NCI-H2227 (cell line): Measurements from ENCODE around the gene UNC79.

Experiments used
- DNase-seq: peaks from one replicate; lab custom pipeline; 2025; ENCODE audit not compliant: unreplicated experiment; lab: John Stamatoyannopoulos, UW

The UNC79 gene

DNA sequence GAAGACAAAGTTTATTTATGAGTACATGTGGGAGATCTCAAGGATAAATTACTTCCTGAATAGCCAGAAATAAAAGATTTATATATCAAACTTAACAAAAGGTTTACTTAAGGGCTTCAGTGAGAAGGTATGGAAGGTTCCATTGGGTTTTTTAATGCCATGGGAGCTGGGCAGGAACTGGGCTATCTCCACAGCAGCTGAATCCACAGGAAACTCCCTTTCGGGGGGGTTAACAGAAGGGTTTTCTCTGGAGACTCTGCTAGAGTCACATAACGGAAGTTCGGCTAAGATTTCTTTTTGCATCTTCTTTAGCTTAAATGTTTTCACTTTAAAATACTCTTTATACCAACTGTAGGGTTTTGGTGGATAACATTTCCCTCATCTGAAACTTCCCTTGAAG, 113.5 kb downstream of the UNC79 start:
- DNase-seq: no peak

DNA sequence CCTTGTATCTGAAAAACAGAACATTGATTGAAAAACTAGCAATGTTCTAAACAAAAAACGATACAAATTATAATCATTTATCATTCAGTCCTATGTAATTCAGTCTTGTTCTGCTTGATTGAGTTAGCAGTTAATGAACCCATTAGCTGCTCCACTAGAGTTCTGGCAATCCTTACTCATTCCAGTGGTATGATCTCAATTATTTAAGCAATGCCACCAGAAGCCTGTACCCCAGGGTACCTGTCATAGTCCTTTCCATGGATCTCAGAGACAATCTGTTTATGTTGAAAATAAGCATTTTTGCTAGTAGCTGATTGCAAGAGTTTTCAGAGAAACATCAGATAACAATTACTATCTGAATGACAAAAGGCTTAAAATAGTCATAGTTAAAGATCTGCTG, 115.9 kb downstream of the UNC79 start:
- no peak for DNase-seq

- DNase-seq: no peak
Measured at GRCh38 chr14:93548102-93548843, 117.5 kb downstream of the UNC79 start.

- DNase-seq: no peak
Measured at GRCh38 chr14:93549595-93549994, 118.9 kb downstream of the UNC79 start.

DNA sequence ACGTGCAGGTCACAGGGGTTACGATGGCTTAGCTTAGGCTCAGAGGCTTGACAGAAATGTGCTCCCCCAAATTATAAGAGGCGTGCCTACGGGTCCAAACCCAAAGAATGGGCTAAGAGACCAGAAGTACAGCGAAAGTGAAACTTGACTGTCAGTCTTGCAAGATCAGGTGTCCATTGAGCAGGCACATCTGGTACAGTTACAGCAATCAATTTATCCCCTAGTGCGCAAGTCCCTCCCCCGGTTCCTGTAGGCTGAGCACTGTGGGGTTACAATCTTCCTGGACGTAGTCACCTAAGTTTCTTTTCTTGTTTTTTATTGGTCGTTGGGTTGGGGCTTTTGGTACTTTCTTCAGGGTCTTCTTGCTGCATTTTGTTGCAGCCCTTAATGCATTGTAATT, 134.2 kb downstream of the UNC79 start:
- no peak for DNase-seq

GRCh38 chr14:93566065-93566693, 135.4 kb downstream of the UNC79 start:
- no peak for DNase-seq

DNA sequence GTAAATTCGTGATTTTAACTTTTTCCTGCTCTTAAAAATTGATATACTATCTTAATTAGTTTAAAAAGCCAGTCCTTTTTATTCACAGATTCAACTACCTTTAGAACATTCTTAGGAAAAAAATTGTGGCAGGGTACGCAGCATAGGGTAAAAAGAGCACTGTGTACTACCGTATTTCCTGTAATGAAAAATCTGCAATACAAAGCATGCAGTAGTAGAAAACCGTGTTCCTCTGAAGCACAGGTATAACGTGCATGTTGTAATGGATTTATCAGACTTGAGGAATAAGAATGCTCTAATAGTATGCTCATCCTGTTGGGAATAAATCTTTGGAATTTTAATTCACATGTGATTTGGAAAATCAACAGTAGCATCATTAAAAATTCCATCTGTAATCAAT, 140.5 kb downstream of the UNC79 start:
- no peak for DNase-seq

DNA sequence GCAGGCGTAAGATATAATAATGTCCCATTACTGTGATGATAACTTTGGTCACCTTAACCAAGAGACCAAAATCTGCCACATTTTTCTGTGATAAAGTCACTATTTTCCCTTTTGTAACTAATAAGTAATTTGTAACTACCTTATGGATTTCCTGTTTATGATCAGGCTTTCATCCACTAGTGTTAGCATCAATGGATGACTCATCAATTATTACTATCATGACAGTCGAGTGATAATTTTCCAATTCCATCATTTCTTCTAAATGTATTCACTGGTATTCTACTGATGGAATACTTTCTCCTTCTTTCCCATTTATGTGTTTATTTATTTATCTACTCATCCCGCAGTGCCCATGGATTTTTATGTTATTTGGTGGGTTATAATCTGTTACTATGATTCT, 148.4 kb downstream of the UNC79 start:
- DNase-seq: no peak

DNA sequence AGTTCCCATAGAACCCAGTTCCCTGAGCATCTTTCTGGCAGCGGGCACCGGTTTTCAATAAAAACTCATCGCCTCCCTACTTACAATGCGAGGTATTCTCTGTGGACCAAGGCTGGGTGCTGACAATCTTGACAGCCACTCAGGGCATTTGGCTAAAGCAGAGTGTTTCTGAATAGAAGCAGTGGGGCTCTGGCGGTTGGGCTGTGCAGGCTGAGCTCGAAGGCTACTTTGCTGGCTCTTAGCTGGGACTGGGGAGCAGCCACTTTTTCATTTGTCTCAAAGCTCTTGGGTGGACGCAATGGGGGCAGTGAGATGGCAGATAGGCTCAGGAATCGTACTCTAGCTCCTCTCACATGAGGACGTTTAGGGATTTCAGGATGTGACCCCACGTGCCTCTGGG, 151.8 kb downstream of the UNC79 start:
- no peak for DNase-seq

DNA sequence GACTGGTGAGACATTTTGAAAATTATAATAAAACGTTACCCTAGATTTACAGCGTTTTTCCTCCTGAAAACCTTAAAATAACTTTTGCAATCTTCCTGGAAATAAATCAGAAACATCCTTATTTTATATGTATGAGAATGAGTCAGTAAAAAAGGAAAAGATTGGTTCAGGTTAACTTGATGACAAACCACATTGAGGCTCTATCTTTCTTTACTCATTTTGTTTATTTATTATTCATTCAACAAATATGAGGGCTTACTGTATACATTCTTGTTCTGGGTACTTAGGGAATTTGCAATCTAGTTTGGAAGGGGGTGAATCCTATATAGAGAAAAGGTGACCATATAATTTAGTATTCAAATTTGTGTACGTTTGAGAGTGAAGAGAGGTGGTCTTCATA, 156.6 kb downstream of the UNC79 start:
- DNase-seq: no peak

DNA sequence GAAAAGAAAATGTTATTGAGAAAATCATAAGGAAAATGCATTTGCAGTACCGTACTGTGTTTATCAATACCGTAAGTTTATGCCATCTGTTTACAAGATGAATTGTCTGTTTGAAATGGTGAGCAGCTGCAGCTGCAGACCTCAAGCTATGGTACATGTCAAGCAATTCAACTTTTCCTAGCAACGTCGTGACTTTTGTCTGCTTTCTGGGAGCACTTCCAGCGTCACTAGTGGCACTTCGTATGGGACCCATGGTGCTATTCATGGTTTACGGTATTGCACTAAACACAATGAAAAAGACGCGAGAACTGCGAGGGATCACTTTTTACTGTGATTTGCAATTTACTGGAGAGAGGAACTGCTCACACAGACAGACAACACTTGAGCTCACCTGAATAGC, 160.8 kb downstream of the UNC79 start:
- DNase-seq: no peak

DNA sequence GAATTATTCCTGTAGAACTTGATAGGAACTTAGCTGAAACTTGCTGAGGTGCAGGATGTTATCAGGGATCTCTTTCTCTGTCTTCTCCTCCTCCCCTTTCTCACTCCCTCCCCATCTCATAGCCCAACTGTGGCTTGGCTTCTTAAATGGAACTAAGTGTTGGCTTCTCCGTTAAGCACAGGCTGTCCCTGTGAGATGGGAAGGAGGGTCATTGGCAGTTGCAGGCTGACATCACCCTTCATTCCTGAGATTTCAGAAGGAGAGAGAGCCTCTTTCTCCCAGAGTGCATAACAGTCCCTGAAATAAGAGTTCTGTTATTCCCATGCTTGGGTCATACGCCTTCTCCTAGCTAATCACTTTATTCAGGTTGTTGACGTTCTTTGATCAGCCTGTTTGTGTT, 162.0 kb downstream of the UNC79 start:
- DNase-seq: no peak

DNA sequence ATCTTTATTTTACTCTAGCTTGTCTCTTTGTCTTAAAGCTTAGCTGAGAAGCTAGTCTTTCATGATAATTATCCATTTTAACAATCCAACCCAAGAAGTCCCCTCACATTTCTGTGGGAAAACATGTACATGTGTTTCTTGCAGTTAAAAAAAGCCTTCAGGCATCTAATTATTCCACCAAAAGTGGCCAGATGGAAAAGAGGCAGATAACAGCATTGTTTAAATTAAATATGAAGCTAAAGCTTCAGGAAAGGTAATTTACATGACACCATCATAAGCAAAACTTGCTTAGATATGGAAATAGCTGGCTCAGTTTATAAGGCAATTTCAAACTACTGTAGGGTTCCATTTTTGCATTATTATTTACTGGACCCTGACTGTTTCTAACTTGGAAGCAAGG, 175.4 kb downstream of the UNC79 start:
- no peak for DNase-seq

DNA sequence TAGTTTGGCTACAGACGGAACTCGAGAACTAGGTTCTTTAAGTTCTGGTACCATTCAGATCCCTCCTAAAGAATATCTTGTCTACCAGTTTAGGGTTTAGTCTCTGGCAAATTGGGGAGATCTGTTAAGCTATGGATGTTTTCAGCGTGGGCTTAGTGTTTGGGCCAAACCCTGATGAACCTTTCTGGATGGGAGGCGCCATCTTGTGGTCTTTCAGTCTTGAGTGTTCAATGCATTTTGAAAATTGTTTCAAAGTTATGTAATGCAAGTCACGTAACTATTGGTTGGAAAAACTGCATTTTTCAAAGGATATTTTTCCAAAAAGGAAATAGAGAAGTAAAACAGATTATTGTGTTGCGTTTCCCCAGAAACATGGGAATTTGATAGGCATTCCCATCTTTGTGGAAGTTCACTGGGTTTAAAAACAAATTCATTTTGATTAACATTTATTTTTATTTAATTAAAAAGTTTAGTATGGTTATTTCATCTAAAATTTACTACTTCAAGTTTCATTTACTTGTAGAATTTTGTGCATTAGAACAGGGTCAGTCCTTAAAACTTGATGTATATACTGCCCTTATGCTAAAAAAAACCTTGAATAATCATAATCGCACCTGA, 188.5 kb downstream of the UNC79 start:
- DNase-seq: peak; percentile 47

DNA sequence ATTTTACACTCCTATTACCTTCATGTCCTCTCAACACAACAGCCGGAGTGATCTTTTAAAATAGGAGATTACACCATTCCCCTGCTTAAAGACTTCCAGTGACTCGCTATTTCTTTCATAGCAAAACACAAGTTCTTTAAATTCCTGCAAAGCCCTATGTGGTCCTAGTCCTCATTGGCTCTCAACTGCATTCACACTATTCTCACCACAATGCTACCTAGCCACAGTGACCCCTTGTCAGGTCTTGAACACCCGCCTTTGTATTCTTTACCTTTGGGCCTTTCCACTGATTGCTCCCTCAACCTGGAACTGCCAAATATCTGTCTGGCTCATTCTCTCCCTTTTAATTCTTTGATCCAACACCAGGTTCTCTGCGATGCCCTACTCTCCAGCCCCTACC, 197.3 kb downstream of the UNC79 start:
- DNase-seq: no peak

DNA sequence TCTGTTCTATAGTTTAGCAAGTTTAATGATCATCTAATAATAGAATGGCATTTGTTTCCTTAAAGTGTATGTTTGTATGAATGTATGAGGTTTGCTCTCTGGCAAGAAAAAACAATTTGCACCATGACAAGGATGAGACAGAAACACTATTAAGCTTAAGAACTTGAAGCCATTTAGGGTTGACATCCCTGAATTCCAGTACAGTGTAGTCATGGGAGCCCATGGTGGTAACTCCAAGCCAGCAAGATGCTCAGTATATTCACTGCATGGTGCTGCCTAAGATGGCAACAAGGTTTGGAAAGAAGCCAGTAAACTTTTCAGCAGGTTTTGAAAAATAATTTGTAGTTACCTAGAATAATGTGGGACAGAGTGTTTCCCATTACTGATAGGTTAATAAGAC, 198.9 kb downstream of the UNC79 start:
- no peak for DNase-seq

DNA sequence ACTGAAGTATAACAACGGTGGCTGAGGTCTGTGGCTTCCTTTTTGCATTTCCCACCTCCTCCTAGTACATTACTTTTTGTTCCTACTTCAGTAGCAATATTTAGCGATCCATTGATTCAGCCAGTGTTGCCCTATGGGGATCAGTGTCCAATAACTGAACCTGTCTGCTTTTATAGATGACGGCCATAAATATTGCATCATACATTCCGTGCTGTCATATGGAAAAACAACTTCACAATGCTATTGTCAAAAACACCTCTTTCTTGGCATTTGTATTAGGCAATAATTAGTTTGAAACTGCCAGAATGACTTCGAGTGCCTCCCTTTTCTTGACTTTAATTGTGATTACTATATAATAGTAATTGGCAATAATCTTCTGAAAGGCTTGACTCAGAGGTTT, 208.1 kb downstream of the UNC79 start:
- DNase-seq: no peak

GRCh38 chr14:93643127-93643526, 212.4 kb downstream of the UNC79 start:
- DNase-seq: no peak

DNA sequence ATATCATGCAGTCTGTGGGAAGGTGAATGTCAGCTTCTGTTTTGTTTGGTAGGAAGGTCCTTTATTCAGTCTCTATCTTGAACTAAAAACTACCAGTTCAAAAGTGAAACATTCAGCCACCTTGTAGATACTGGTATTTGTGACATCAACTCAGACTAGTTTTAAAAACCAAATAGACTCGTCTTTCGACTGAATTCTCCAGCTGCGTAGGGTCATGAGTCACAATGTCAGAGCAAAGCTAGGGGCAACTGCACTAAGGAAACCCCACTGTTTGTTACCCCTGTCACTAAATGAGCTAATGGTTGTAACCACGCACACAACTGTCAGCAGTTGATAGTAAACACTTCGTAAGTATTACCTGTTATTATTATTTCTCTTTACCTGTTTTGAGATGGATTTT, 212.9 kb downstream of the UNC79 start:
- no peak for DNase-seq

GRCh38 chr14:93645200-93645599, 214.5 kb downstream of the UNC79 start:
- DNase-seq: no peak

DNA sequence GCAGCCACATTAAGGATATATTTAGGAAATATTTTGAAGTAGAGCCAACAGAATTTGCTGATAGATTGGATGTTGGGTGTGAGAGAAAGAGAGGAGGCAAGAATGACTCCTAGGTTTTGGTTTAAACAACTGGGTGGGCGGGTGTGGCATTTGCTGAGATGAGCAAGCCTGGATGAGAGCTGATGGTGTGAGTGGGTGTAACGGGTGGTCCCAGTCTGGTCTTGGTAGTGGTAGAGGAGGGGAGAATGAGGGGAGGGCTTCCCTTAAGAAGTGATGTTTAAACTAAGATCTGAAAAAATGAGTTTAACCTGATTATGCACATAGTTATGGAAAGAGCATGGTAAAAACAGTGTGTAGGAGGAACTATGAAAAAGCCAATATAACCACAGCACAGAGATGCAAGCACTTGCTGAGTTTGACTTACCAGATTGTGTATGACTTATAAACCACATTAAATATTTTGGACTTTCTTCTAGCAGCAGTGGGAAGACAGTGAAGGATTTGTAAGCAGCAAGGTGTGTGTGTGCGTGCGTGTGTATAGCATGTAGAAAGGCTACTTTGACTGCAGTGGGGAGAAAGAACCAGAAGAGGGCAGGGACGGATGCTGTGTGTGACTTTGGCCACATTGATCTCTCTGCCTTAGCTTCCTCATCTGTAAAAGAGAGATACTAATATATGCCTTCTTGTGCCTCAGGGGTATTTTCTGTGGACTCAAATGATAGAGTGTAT, 217.9 kb downstream of the UNC79 start:
- no peak for DNase-seq

GRCh38 chr14:93654599-93654998, 223.9 kb downstream of the UNC79 start:
- no peak for DNase-seq
